HAP-1 (cell line): ENCODE measurements around the gene EVX2.

Experiments used
- DNase-seq, 2 experiments: peaks; one replicate each; pipeline ENCODE4 v3.0.0-alpha.2; 2016 to 2020; ENCODE audit warnings: low spot score in 2 of 2
- H3K27me3 ChIP-seq: fragments of 250-450 bp; sonication (Bioruptor Pico); 2 replicates; pipeline ENCODE4 v1.5.1; 2020; ENCODE audit warnings: low read depth, mild to moderate bottlenecking, moderate library complexity
- H3K36me3 ChIP-seq: fragments of 250-450 bp; sonication (Bioruptor Pico); replicated peaks from 2 replicates; pipeline ENCODE4 v1.5.1; 2020; ENCODE audit warnings: mild to moderate bottlenecking
- H3K4me1 ChIP-seq: fragments of 250-450 bp; sonication (Bioruptor Pico); 2 replicates; pipeline ENCODE4 v1.5.1; 2020; ENCODE audit warnings: mild to moderate bottlenecking
- H3K4me3 ChIP-seq: fragments of 250-450 bp; sonication (Bioruptor Pico); 2 replicates; pipeline ENCODE4 v1.5.1; 2020; ENCODE audit warnings: mild to moderate bottlenecking, moderate library complexity
- H3K9me3 ChIP-seq: fragments of 250-450 bp; sonication (Bioruptor Pico); 2 replicates; pipeline ENCODE4 v1.5.1; 2020; ENCODE audit warnings: mild to moderate bottlenecking, moderate library complexity
- in situ Hi-C: fragments of 300-500 bp; cut with MboI; formaldehyde crosslinking; loops from 3 replicates; pipeline ENCODE4 v1.14.3; 2020; ENCODE audit warnings: low sequenced_read_pairs, inconsistent platforms, mixed read lengths

The EVX2 gene

DNA sequence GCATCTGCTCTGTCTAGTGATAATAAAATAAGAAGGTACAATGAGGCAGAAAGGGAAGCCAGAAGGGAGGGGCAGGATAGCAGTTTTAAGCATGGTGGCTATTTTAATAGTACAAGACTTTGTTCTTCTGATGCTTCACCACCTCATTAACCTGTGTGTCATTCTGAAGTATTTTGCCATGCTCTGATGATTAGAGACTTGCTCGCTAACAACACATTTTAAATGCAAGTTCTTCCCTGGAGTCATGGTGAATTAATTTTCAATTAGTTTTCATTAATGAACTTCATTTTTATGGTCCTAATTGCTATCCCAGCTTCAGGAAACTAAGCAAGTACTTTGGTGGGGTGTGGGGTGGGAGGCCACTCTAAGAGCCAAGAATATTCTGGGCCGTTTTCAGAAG lies 56.0 kb downstream of the EVX2 start:
- Histone ChIP-seq H3K27me3 (peaks cover 8% of the 10 kb centered on the region; the same call in 1 of the 2 replicates), H3K4me1 (peaks cover 14% of the 10 kb centered on the region), H3K36me3 (no peaks in the 10 kb centered on the region), H3K4me3 (no peak overlapping the region), H3K9me3 (no peaks in the 10 kb centered on the region)
- in situ Hi-C loops, result no loop called here
- no peak for DNase-seq
